ENCODE results near the gene IMPA2.
"Not testable (repeated sequence)": the region's sequence is repeated elsewhere in the genome, so short reads cannot be mapped to it uniquely, and the experiment has no call there.

Gene IMPA2

GRCh38 chr18:12031181-12031580 is 49.9 kb downstream of the IMPA2 start:
- no peak for DNase-seq

GRCh38 chr18:12031846-12032245 is 50.5 kb downstream of the IMPA2 start:
- no peak for DNase-seq

- no peak for DNase-seq
Measured at GRCh38 chr18:12032786-12033642, 51.7 kb downstream of the IMPA2 start.

- no peak for DNase-seq
Measured at GRCh38 chr18:12033643-12034025, 52.3 kb downstream of the IMPA2 start.

- DNase-seq = no peak
Measured at GRCh38 chr18:12034241-12035100, 53.2 kb downstream of the IMPA2 start.

- no peak for DNase-seq
Measured at GRCh38 chr18:12035481-12035880, 54.2 kb downstream of the IMPA2 start.

- no peak for DNase-seq
Measured at GRCh38 chr18:12036201-12036751, 55.0 kb downstream of the IMPA2 start.

- DNase-seq = peak; percentile 25
Measured at GRCh38 chr18:12038082-12038638, 56.9 kb downstream of the IMPA2 start.

GRCh38 chr18:12038639-12039539 is 57.6 kb downstream of the IMPA2 start:
- DNase-seq = peak; percentile 79

- not testable (repeated sequence) for DNase-seq
Measured at GRCh38 chr18:12039540-12039930, 58.2 kb downstream of the IMPA2 start.

- DNase-seq = no peak
Measured at GRCh38 chr18:12041561-12041960, 60.3 kb downstream of the IMPA2 start.

- no peak for DNase-seq
Measured at GRCh38 chr18:12043811-12044210, 62.5 kb downstream of the IMPA2 start.

- no peak for DNase-seq
Measured at GRCh38 chr18:12044591-12044990, 63.3 kb downstream of the IMPA2 start.

GRCh38 chr18:12046046-12046750 is 64.9 kb downstream of the IMPA2 start:
- DNase-seq = no peak

GRCh38 chr18:12046751-12047335 is 65.5 kb downstream of the IMPA2 start:
- no peak for DNase-seq

GRCh38 chr18:12048010-12048826 is 66.9 kb downstream of the IMPA2 start:
- no peak for DNase-seq

- no peak for DNase-seq
Measured at GRCh38 chr18:12048827-12049175, 67.5 kb downstream of the IMPA2 start.

GRCh38 chr18:12049978-12050811 is 68.9 kb downstream of the IMPA2 start:
- DNase-seq = no peak

- no peak for DNase-seq
Measured at GRCh38 chr18:12052866-12053265, 71.6 kb downstream of the IMPA2 start.
